HG03432 (cell line): Measurements from ENCODE around the gene DIAPH3.

Source experiments
- ATAC-seq: cut with Tn5 transposase; IDR thresholded peaks from one replicate; pipeline ENCODE4 v1.9.1; 2021; ENCODE audit warnings: mild to moderate bottlenecking, moderate library complexity; ENCODE audit not compliant: unreplicated experiment

Gene DIAPH3

DNA sequence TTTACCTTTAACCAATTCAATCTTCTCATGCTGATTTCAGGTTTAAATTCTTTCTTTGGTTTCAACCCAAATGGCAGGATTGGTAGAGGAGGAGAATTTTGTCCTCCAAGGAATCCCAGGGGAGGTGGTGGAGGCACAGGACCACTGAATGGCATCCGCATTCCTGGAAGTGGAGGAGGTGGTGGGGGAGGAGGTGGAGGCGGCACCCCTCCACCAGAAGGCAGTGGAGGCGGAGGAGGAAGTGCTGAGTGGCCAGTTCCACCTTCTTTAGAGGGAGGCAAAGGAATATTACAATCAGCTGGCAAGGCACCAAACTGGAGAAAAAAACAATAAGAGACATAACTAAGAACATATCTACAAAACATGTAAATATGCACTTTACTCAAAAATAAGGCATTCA is 192.9 kb downstream of the DIAPH3 start:
- no peak for ATAC-seq

- ATAC-seq = no peak
These were observed 199.9 kb downstream of the DIAPH3 start for GRCh38 chr13:59963827-59964226.

DNA sequence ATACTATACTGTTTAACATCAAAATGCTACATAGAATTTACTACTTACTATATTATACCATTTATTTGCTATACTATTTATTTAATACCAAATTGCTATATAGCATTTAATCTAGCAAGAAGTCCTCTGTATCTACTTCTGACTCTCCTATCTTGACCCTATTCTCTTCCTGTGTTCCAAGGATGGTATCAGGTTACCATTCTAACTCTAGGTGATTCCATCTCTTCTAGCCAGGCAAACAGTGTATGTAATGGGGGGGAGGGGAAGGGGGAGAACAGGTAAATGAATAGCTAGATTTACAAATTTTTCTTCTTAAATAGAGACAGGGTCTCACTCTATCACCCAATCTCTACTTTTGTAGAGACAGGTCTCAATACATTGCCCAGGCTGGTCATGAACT is 200.3 kb downstream of the DIAPH3 start:
- ATAC-seq = no peak

GRCh38 chr13:59962343-59962742 is 201.4 kb downstream of the DIAPH3 start:
- ATAC-seq = no peak

DNA sequence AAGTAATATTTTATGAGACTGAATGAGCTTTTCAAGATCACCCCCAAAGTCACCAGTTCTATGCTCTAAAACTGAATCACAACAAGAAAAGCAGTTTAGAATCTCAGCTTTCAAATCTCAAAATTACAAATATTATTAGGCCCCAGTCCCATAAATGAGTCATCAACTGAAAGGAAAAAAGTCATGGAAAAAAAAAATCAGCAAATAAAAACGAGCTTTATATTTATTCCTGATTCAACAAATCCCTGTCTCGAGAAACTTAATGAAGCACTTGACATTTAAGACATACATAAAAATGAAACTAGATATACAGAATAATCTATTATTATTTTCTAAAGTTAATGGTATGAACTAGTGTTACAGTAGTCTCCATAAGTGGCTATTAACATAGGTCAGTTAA is 203.0 kb downstream of the DIAPH3 start:
- ATAC-seq = no peak

GRCh38 chr13:59957438-59957837 is 206.3 kb downstream of the DIAPH3 start:
- ATAC-seq = no peak

GRCh38 chr13:59954601-59955000 is 209.1 kb downstream of the DIAPH3 start:
- no peak for ATAC-seq

GRCh38 chr13:59951011-59951410 is 212.7 kb downstream of the DIAPH3 start:
- no peak for ATAC-seq

DNA sequence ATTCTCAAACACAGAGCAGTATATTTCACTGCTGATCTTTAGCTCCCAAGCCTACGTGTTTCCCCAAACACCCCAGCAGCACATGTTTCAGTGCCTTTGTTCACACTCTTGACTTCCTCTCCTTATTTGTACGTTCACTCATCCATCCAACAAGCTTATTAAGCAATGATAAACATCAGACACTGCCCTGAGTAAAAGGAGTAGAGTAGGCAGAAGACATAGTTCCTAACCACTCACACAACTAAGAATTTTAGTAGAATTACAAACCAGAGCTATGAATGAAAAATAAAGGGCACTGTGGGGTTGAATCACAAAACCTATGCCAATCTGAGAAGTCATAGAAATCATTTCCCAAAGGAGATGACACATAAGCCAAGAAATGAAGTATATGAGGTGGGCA is 213.5 kb downstream of the DIAPH3 start:
- ATAC-seq = no peak

GRCh38 chr13:59948686-59949085 is 215.0 kb downstream of the DIAPH3 start:
- ATAC-seq = no peak

- no peak for ATAC-seq
These were observed 216.8 kb downstream of the DIAPH3 start for GRCh38 chr13:59946944-59947343.

DNA sequence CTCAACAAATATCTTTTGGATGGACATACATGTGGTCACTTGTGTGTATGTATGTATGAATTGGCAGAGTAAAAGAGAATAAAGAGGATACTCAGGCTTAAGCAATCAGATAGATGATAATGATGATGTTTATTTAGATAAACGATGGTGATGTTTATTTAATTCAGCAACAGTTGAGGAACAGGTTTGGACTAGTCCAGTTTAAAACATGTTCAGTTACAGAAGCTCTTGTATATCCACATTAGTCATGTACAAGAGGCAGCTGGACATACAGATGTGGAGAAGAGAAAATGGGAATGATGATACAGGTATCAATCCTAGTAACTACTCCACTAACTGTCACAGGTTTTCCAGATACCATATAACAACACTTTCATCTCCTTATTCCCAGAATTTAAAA is 232.1 kb downstream of the DIAPH3 start:
- no peak for ATAC-seq

GRCh38 chr13:59924256-59924655 is 239.5 kb downstream of the DIAPH3 start:
- ATAC-seq = no peak

DNA sequence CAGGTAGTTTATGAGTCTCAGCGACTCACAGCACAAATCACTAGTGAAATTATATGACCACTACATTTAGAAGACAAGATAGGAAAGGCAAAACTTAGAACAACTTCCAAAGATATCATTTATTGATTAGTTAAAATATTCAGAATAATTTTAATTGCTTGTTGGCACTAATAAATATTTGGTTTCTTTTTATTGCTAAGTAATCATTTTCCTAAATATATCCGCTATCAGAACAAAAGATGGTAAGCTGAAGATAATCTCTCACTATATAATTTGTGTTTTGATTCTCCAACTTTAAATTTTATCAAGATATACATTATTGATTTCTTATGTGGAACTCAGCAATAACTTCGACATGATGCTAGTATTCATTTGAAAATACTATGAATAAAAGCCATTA is 248.5 kb downstream of the DIAPH3 start:
- ATAC-seq = no peak

- no peak for ATAC-seq
These were observed 249.2 kb downstream of the DIAPH3 start for GRCh38 chr13:59914556-59914955.

- ATAC-seq = no peak
These were observed 257.2 kb downstream of the DIAPH3 start for GRCh38 chr13:59906413-59907049.

DNA sequence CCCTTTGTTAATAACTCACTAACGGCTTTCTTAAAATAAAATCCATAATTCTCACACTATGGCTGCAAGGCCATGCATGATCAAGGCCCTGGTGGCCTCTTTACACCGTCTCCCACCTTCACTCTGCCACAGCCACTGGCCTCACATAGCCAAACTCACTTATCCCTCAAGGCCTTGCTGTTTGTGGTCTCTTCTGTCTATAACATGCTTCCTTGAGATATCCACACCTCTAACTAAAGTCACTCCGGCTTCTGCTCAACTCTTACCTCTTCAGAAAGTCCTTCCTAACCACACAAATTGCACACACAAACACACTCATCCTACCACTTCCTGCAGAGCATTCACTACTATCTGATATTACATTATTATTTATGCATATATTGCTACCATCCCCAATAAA is 262.5 kb downstream of the DIAPH3 start:
- no peak for ATAC-seq

DNA sequence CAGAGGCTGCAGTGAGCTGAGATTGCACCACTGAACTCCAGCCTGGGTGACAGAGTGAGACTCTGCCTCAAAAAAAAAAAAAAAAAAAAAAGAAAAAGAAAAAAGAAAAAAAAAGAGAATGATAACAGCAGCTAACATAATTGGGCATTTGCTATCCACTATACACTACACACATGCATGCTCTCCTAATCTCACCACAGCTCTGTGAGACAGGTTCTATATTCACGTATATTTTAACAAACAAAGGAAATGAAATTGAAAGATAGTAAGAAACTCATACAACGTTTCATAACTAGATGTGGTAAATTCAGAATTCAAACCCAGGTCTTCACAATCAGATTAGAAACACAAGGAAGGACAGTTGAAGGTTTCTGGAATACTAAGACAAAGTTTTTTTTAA is 265.7 kb downstream of the DIAPH3 start:
- peak; percentile 49 for ATAC-seq

GRCh38 chr13:59893266-59893665 is 270.5 kb downstream of the DIAPH3 start:
- ATAC-seq = no peak

DNA sequence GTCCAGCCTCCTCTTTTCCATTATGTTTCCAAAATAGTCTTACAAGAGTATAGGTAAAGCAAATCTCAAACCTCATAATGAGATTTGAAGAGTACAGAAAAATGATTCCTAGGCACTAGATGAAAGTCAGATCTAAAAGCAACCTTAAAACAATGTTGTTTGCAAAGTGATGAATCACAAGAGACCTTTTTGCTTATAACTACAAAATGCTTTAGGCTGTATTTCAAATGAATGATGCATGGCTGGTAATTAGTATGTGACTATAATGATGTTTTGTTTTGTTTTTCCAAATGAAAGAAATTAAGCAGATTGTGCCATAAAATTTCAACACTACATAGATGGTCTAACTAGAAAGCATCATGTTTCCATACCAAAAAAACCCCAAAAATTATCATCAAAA is 272.7 kb downstream of the DIAPH3 start:
- no peak for ATAC-seq

- no peak for ATAC-seq
These were observed 273.7 kb downstream of the DIAPH3 start for GRCh38 chr13:59890054-59890453.

DNA sequence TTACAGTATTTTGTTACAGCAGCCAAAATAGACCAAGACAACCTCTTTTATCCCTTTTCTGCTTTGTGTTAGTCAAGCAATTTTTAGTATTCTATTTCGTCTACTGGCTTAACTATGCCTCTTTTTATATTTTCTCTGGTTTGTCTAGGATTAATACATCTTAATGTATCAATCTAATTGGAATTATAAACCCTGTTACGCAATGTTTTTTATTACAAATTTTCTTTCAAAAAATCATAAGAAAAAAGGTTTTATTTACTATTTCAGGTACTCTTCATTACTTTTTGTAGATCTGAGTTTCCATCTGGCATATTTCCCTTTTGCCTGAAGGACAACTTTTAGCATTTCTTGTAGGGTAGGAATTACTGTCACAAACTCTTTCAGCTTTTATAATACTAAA is 275.3 kb downstream of the DIAPH3 start:
- no peak for ATAC-seq

DNA sequence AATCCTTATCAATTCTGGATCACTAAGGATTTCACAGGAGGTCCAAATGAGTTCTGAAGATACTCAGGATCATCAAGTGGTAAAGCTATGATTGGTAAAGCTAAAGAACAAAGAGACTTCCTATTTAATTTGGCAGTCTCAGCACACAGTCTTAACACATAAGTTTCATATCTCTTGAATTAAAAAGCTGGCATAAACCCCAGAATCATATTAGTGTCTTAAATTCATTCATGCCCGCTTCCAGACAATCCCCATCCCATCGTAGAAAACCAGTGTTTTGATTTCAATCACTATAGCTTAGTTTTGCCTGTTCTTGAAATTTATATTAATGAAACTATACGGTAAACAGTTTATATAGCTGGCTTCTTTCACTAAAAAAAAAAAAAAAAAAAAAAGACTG is 278.7 kb downstream of the DIAPH3 start:
- no peak for ATAC-seq
